G401.6 (cell line): ENCODE data around the gene CD200R1.

Source experiments
- FAIRE-seq: peaks from 2 replicates; lab custom pipeline; 2012; peaks lifted over from hg19 to GRCh38; lab: Jason Lieb, UNC

Gene CD200R1

DNA sequence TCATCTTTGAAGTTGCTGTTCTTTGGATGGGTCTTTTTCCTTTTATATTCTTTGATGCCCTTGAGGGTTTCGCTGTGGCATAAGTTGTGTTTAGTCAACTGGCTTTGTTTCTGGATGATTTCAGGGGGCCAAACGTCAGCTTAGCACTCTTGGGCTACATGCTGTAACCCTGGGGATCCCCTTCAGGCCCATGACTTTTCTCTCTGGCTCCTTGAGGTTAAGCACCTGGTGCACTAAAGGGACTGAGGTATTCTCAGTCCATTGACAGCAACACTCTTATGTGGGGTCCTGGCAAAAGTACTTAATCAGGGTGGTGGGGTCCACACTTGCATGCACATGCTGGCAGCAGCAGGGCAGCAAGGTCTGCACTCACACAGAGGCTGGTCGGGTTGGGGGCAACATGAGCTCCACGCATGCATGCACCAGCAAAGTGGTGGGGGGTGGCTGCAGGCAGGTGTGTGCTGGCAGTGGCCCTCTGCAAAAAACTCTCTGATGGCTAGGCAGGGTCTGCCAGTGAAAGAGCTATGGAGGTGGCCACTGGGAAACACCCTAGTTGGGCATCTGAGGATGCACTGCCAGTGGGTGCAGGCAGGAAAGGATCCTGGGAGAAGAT lies 90.1 kb downstream of the CD200R1 start:
- no peak for FAIRE-seq

DNA sequence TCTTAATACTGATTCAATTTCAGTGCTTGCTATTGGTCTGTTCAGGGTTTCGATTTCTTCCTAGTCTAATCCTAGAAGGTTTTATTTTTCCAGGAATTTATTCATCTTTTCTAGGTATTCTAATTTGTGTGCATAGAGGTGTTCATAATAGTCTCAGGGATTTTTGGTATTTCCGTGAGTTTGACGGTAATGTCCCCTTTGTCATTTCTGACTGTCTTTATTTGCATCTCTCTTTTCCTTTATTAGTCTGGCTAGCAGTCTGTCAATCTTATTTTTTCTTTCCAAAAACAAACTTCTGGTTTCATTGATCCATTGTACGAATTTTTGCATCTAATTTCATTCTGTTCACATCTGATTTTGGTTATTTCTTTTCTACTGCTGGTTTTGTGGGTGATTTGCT lies 93.0 kb downstream of the CD200R1 start:
- FAIRE-seq: no peak

DNA sequence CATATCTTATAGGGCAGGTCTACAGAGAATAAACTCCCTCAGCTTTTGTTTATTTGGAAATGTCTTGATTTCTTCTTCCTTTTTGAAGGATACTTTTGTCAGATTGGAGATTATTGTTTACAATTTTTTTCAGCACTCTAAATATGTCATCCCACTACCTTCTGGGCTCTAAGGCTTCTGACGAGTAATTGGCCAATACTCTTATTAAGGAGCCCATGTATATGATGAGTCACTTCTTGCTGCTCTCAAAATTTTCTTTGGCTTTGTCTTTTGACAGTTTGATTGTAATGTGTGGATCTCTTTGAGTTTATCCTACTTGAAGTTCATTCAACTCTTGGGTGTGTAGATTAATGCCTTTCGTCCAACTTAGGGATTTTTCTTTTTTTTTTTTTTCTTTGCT lies 99.3 kb downstream of the CD200R1 start:
- FAIRE-seq: no peak

DNA sequence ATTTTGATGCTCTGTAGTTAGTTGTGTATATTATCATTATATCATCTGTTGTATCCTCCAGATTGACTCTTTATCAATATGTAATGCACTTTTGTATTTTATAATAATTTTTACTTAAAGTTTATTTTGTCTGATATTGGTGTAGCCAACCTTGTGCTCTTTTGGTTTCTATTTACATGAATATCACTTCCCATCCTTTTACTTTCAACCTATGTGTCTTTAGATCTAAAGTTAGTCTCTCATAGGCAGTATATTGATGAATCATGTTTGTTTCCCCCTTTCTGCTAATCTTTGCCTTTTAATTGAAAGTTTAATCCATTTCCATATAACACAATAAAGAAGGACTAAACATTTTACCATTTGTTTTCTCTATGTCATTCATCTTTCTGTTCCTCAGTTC lies 100.2 kb downstream of the CD200R1 start:
- no peak for FAIRE-seq

DNA sequence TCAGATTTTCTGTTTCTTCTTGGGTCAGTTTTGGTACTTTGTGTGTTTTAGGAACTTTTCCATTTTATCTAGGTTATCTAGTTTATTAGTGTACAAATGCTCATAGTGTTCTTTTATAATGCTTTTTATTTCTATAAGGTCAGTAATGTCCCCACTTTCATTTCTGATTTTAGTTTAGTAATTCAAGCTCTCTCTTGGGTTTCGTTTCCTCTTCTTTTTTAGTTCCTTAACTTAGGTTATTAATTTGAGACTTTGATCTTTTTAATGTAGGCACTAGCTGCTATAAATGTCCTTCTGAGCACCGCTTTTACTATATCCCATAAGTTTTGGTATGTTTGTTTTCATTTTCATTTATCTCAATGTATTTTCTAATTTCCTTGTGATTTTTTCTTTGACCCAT lies 101.3 kb downstream of the CD200R1 start:
- no peak for FAIRE-seq

DNA sequence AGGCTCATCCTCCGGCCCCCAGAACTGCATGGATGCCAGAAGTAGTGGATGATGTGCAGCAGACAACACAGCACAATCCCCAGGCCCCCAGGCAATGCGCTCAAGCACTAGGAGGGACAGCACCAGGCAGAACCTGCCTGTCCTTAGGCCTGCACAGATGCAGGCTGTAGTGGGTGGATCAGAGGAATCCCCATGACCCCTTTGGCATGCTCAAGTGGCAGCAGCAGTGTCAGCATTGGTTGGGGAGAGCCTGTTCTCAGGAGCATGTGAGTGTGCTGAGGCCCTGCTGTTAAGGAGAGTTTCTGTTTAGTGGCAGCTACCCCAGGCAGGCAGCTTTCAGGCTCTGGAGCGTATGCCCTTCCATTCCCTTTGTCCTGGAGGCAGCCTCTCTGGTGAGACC lies 103.2 kb downstream of the CD200R1 start:
- no peak for FAIRE-seq
